Amniotic stem cell (primary cell): Measurements from ENCODE around the gene RAX.
A peak's percentile ranks its signal among the peaks of the same experiment; 100 is the strongest.

Experiments used
- DNase-seq: peaks from one replicate; lab custom pipeline; 2025; lab: John Stamatoyannopoulos, UW

The RAX gene

DNA sequence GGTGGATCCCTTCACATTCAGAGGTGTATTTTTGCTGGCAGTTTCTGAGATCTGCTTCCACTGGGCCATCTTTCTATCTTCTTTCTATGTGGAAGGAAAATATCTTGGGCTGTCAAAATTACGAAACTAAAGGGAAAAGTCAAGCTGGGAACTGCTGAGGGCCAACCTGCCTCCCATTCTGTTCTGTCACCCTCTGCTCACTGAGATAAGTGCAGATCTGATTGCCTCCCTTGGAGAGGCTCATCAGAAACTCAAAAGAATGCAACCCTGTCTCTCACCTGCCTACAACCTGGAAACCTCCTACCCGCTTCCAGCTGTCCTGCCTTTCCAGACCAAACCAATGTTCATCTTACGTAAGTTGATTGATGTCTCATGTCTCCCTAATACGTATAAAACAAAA is 26.5 kb downstream of the RAX start:
- no peak for DNase-seq

DNA sequence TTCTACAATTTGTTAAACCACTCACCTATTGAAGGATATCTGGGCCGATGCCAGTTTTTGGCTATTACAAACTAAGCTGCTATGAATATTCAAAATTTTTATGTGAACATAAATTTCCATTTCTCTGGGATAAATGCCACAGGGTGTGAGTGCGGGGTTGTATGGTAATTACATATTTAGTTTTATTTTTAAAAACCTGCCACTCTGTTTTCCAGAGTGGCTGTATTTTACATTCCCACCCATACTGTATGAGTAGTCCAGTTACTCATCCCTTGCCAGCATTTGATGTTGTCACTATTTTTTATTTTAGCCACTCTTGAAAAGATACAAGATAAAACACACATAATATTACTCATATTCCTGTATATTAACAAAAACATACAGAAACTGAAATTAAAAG is 30.3 kb downstream of the RAX start:
- DNase-seq, result no peak

DNA sequence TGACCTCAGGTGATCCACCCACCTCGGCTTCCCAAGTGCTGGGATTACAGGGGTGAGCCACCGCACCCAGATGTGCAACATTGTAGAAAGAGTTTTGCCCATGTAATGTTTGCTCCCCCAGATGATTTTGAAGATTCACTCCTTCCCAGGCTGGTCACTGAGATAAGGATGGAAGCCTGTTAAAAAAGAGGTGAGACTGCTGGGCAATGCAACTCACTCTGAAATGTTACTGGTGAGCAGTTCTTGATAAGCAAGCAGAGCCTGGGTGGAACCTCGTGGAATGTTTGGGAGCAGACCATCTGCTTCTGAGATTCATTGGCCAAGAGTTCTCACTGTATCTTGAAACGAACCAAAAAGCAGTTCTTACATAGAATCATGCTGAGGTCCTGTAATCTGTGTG is 33.6 kb downstream of the RAX start:
- no peak for DNase-seq

DNA sequence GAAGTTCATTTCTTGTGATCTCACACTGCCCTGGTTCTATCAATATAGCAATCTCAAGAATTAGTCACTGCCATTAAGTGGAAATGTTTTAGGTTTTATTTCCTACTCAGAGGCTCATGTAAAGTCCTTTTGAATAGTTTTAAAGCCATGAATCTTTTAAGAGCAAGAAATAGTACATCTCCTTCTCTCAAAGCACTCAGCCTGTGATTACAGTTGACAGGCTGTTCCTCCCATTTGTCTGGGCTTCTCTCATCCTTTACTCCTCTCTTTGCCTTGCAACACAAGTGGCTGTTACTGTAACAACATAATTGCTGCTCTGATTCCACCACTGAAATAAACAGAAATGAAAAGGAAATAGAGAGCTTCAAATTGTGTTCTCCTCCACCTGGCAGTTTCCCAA is 34.9 kb downstream of the RAX start:
- no peak for DNase-seq

DNA sequence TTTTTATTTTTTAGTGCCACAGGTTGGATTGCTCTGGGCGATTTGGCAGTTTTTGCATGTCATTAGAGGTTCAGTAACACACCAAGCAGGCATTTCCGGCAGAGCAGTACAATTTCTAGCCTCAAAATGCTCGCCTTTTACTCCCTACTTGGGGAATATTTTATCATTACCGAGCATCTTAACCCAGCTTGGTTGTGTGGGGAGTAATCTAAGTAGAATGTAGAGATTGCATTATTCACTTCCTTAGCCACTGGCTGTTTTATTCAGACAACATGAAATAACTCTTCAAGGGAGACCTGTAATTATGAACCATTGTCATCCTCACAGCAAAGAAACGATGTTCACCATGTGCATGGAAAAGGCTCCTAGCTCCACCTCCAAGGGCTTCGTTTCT is 40.2 kb downstream of the RAX start:
- DNase-seq, result peak; percentile 56

DNA sequence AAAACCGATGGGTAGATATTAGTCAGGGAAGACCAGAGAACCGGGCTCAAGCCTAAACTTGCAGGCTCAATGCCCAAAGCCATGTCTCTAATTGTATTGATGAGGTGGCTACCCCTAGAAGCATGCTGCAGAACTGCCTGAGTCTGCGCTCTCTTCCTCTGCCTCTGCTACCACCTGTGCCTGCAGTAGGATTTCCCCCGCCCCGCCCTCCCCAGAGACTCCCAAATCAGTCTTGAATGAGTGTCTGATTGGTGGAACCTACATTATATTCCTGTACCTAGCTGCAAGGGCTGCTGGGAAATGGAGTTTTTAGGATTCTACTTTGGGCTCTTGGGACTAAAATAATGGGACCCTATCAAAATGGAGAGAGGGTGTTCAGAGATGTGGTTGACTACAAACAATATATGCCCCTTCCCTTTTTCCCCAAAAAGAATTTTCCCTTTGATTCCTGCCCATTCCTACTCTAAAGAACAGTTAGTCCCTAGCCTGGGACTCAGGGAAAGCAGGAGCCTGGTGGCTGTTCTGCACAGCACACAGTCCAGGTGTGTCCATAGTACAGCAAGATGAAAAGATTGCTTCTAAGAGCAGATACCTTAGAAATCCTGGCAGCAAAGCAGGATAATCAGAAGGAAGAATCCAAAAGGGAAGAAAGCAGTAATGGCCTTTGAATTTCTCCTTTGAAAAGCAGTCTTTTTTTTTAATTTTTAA is 40.8 kb downstream of the RAX start:
- no peak for DNase-seq

DNA sequence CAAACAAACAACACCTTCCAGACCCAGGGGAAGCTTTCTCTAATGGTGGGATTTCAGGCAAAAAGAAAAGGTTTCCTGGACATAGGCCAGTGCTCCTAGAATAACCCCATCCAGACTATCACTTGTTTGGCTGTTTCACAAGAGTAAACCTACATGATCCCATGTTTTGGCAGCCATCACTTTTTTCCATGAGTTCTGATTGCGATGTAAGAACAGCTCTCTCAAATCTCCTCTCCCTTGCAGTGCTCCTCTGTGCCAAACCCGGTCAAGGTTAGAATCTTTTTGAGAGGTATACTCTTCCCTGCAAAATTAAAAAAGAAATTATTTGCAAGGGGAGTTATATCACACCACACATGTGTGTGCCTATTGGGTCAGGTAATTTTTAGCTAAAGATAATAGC is 41.4 kb downstream of the RAX start:
- no peak for DNase-seq

DNA sequence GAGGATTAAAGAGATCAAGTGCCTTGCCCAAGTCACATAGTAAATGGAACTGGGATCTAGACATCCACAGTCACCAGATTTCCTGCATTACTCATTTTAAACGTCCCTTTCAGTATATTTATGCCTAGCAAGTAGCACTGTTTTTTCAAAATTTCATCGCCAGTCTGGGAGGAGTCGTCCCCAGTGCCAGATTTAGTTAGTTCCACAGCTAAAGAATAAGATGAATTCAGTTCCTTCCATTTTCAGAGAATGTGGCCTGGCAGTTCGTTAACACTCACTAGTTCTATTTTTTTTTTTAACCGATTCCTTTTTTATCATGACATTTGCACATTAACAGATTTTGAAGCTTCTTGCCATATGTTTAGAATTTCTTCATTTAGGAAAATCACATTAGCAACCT is 42.1 kb downstream of the RAX start:
- DNase-seq, result no peak

DNA sequence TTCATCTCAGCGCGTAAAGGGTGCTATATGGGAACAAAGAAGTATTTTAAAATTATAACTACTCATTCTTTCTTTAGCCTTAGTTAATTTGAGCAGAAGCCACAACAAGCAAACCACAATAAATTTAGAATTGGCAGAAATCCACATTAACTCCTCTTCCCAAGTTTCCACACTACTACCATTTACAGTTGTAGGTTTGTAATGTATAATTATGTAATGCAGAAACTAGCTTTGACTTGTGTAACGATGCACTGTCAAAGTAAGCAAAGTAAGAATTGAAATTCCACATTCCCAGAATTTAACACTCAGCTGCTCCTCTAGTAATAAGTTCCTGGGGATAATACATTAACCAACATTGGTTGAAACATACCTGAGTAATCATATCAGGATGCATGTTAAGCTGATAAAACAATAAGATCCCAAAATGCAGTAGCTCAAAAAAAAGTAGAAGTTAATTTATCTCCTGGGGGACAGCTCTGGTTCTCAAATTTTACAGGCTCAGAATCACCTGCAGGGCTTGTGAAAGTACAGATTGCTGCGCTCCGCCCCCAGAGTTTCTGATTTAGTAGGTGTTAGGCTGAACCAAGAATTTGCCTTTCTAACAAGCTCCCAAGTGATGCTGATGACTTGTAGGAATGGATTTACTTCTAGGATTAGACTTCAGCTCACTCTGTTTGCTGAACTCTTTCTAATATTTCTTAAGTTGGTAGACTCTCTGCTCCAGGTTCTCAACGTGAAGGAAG is 43.4 kb downstream of the RAX start:
- DNase-seq, result no peak

DNA sequence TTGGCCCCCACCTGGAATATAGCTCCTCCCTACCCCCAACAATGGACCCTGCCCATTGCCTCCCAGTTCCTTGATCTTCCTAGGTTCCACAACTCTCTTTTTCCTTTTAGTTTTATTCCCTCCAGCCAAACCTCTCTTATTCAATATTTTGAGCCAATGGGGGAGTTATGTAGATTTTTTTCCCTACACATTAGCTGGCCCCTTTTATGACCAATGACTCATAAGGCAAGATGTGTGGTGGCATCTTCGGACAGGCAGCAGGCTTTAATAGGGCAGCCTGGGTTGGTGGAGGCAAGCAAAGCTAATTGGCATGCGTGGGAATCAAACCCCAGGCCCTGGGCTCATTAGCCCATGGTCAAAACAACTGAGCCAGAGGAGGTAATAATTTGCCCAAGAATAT is 44.1 kb downstream of the RAX start:
- no peak for DNase-seq

DNA sequence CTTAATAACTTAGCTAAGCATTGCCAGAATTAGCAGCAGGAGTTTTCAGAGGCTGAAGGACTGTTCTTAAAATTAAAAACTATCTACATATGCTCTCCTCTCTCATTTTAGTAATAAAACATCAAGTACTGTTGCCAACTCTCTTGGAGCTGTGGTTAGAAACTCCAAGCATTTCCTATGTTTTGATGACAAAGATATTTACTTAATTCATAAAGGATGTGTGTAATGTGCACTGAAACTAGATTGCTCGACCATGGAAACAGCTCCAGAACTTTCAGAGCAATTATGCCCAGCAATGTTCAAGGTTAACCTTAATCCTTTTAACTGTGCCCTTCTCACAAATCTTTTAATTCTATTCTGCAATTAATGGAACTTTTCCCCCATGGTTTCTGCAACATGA is 44.9 kb downstream of the RAX start:
- no peak for DNase-seq

DNA sequence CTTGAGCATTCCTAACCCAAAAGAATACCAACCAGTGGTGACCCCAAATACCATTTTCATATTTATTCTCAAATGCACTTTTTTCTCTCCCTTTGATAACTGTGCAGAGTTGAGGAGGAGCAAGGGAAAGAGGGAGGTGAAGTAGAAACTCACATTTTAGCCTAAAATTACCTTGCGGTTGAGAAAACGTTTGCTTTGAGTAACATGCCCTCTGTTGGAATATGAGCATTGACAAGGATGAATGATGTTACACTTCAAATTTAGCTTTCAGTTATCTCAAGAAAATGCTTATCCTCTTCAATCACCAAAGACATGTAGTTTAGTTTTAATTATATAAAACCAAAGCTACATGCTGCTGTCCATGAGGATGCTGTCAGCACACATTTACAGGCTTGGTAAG is 50.9 kb downstream of the RAX start:
- DNase-seq, result no peak

DNA sequence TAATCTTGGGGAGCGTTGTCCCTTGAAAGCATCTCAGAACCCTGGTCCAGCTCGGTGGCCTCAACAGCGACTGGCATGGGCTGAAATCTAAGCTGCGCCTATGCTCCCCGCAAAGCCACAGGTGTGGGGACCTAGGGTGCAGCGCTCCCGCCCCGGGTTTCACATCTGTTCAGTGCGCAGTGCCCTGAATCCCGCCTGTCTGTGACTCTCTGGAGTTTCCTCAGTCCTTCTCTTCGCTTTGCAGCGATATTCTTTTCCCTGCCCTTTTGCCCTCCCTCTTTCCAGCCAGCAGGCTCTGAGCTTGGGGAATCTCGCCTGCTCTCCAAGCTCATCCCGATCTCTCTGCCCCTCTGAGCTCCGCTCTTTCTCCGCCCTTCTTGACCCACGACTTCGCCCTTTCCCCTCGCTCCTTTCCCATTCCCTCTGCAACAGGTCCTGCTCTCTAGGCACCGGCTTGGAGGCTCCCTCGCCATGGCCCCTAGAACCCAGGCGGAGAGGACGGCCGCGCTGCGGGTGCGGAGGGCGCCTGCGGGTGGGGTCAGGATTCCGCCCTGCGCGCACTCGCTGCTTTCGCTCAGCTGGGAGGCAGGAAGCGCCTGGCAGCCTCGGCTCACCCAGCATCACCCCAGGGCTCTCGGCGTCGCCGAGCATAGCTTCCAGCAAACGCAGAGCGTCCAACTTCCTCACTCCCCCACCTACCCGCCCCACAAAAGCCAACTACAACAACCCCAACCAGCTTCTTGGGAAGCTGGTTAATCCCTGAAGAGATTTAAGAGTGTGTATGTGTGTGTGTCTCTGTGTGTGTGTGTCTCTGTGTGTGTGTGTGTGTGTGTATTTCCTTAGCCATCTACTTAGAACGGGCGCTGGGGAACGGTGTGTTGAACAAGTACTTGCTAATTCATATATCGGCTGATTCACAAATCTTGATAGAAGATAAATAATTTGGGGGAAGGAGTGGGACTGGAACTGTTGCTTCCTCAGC is 52.2 kb downstream of the RAX start:
- no peak for DNase-seq

DNA sequence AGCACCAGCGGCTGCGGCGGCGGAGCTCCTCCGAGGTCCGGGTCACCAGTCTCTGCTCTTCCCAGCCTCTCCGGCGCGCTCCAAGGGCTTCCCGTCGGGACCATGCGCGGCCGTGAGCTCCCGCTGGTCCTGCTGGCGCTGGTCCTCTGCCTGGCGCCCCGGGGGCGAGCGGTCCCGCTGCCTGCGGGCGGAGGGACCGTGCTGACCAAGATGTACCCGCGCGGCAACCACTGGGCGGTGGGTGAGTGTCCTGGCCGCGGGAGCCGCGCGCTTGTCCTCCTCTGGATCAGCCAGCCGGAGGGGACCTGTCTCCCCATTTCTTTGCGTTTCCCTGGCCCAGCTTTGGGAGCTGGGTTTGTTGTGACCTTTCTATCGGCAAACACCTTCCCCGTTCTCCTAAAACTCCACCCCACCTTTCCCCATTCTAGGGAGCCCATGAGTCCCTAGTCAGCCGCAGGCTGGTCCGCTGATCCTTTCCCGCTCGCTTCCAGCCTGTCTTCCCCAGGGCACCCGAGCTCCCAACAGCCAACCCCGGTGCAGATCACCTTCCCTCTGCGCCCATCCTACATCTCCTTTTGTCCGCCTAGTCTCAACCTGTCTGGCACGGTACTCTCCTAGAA is 53.0 kb downstream of the RAX start:
- DNase-seq, result no peak

DNA sequence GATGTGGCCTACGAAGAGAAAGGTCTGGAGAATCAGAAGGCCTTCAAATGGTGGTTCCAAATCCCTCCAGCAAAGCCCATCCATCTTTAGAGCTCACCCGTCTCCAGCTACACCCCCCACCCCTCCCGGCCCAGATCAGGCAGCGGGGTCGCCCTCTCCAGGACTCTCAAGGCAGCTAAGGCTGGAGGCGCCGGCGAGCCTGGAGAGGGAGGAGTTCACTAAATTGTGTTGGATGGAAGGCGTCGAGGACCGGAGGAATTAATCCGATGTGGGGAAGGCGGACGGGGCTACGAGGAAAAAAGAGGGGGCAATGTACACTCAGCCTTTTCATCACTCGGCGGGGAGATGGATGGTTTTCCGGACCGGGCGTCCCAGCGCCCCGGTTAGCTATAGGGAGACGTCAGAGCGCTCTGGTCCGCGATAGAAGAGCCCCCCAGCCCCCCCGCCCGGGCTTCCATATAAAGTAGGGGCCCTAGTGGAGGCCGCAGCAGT is 53.5 kb downstream of the RAX start, which contains the start of gene GRP:
Gene GRP, plus strand, starts transcription at position 487 of the 492 bp plus-strand sequence. CDS start 108 bp downstream, outside the sequence.
- no peak for DNase-seq

DNA sequence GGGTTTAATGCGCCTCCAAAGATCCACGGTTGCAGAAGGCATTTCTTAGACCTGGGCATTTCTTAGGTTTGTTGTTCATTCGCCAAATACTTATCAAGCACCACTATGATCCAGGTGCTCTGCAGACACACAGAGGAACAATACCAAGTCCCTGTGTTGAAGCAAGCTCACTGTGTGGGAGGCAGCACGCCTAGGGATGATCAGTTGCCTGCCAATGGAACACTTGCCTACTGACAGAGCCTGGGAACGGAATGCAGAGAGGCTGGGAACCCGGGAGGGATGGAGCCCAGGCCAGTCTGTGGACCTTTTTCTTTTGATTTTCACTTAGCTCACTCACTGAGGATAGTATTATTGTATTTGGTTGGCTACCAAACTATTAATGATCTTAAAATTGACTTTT is 55.2 kb downstream of the RAX start:
- DNase-seq, result no peak
